NOMO-1 treated with dmso at 0.1 percent for 144 hours (cell line): ENCODE data around the gene MID2.
"Not testable (repeated sequence)": the region's sequence is repeated elsewhere in the genome, so short reads cannot be mapped to it uniquely, and the experiment has no call there.

ENCODE experiments used
- DNase-seq: peaks from one replicate; lab custom pipeline; 2025; ENCODE audit not compliant: unreplicated experiment; lab: John Stamatoyannopoulos, UW

MID2 gene, protein sequence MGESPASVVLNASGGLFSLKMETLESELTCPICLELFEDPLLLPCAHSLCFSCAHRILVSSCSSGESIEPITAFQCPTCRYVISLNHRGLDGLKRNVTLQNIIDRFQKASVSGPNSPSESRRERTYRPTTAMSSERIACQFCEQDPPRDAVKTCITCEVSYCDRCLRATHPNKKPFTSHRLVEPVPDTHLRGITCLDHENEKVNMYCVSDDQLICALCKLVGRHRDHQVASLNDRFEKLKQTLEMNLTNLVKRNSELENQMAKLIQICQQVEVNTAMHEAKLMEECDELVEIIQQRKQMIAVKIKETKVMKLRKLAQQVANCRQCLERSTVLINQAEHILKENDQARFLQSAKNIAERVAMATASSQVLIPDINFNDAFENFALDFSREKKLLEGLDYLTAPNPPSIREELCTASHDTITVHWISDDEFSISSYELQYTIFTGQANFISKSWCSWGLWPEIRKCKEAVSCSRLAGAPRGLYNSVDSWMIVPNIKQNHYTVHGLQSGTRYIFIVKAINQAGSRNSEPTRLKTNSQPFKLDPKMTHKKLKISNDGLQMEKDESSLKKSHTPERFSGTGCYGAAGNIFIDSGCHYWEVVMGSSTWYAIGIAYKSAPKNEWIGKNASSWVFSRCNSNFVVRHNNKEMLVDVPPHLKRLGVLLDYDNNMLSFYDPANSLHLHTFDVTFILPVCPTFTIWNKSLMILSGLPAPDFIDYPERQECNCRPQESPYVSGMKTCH

DNA sequence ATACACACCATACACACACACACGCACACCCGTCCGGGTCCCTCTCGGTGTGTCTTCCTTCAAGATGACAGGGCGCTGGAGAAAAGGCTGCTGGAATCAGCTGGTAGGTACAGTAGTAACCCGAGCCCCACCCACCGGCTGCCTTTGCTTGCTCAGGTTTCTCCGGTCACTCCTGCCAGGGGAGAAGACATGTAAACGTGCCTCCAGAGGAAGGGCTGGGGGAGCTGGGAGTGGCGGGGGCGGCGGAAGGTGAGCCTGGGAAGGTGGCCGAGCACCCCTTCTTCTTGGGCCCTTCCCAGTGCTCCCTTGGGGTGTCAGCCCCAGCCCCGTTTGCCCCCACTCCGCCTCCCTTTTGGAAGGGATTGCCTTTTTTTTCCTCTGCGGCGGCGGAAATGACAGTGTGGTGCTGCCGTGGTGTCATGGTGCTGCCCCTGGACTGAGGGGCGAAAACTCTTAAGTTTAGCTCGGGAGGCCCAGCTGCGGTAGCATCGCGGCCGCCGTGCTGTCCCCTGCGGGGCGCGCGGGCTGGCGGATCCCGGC lies at the start of gene MID2:
Gene MID2, plus strand, starts transcription at position 169 of the 540 bp plus-strand sequence. CDS start 561 bp downstream, outside the sequence.
- no peak for DNase-seq

- DNase-seq: peak; percentile 64
Measured at GRCh38 chrX:107776649-107777535, 48.8 kb upstream of the MID2 start.

DNA sequence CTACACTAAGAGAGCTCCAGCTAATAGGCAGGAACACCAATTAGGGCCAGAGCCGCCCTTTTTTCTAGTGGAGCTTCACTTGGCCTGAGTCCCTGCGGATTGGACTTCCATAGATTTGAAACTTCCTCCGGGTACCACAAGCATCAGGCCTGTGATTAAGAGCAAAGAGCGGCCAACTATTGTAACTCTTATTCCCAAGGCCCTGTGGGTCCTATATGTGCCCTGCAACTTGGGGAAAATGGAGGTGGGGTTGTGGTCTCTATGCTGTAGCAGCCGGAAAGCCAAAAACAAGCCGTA lies 48.2 kb upstream of the MID2 start, which contains the start of gene NCBP2L:
Gene NCBP2L, plus strand, starts transcription at position 198 of the 297 bp plus-strand sequence. CDS start 16,488 bp downstream, outside the sequence.
- no peak for DNase-seq

DNA sequence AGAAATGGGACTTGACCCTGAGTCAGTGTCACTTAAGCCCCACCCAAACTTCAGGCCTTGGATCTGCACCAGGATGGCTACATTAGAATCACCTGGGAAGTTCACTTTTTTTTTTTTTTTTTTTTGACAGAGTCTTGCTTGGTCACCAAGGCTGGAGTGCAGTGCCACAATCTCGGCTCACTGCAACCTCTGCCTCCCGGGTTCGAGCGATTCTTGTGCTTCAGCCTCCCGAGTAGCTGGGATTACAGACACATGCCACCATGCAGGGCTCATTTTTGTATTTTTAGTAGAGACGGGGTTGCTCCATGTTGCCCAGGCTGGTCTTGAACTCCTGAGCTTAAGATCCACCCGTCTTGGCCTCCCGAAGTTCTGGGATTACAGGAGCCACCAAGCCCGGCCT lies 45.1 kb upstream of the MID2 start:
- DNase-seq: no peak

DNA sequence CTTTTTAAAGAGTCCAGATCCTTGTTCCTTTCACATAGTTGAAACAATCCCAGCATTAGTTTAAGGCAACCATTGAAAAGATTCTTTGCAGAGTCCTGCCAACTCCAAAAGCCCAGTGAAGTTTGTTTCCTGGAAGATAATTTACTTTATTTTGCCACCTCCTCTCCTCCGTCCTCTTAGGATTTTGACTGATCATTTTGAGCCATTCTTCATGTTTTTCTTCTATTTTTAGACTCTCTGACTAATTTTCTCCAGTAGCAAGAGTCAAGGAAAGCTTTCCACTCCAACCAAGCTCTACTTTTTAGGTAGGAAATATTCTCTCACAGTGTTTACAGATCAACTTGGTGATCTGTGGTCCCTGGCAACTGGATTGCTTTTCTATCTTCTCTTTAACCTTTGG lies 37.8 kb upstream of the MID2 start:
- no peak for DNase-seq

DNA sequence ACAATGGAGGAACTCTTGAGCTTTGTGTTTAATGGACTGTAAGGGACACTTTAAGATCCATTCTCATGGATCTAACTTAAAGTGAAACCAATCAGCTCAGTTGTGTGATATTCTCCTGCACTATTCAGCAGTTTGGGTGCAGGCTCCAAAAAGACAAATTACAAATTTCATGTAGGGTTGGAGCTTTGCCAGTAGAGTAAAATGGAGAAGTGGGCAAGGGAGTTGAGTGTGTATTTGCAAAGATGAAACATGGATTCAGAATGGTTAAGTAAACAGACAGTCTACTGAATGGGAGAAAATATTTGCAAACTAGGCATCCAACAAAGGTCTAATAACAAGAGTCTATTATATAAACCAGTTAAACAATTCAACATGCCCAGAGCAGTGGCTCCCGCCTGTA lies 21.2 kb upstream of the MID2 start:
- DNase-seq: no peak

GRCh38 chrX:107805179-107805578 lies 20.5 kb upstream of the MID2 start:
- DNase-seq: no peak

DNA sequence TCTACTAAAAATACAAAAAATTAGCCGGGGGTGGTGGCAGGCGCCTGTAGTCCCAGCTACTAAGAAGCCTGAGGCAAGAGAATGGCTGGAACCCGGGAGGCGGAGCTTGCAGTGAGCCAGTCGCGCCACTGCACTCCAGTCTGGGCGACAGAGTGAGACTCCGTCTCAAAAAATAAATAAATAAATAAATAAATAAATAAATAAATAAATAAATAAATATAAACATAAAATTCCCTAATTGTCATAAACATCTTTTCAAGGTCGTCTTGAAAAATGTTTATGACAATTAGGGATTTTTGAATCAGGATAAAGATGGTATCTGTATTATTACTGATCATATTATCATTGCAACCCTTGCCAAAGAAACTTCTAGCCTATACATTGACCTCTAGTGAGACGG lies 15.6 kb upstream of the MID2 start:
- DNase-seq: not testable (repeated sequence)

DNA sequence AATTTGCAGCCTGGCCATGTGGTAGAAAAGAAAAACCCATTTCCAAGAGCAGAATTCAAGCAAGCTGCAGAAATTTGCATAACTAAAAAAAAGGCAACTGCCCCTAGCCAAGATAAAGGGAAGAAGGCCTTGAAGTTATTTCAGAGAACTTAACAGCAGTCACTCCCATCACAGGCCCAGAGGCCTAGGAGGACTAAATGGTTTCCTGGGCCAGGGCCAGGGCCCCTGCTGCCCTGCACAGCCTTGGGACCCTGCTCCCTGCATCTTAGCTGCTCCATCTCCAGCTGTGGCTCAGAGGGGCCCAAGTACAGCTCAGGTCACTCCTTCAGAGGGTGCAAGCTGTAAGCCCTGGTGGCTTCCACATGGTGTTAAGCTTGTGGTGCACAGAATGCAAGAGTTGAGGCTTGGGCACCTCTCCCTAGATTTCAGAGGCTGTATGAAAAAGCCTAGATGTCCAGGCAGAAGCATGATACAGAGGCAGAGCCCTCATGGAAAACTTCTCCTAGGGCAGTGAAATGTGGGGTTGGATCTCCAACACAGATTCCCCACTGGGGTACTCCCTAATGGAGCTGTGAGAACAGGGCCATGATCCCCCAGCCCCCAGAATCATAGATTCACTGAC lies 6.7 kb upstream of the MID2 start:
- DNase-seq: no peak

- no peak for DNase-seq
Measured at GRCh38 chrX:107823042-107823441, 2.6 kb upstream of the MID2 start.

DNA sequence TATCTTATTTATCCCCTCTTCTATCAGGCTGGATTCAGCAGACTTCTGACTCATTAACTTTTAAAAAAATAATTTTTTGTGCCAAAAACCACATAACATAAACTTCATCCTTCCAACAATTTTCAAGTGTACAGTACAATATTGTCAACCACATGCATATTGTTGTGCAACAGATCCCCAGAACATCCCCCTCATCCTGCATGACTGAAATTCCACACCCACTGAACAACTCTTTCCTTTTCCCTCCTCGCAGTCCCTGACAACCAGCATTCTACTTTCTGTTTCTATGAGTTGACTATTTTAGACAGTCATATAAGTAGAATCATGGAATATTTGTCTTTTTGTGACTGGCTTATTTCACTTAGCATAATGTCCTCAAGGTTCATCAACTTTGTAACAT lies 2.2 kb upstream of the MID2 start:
- no peak for DNase-seq

DNA sequence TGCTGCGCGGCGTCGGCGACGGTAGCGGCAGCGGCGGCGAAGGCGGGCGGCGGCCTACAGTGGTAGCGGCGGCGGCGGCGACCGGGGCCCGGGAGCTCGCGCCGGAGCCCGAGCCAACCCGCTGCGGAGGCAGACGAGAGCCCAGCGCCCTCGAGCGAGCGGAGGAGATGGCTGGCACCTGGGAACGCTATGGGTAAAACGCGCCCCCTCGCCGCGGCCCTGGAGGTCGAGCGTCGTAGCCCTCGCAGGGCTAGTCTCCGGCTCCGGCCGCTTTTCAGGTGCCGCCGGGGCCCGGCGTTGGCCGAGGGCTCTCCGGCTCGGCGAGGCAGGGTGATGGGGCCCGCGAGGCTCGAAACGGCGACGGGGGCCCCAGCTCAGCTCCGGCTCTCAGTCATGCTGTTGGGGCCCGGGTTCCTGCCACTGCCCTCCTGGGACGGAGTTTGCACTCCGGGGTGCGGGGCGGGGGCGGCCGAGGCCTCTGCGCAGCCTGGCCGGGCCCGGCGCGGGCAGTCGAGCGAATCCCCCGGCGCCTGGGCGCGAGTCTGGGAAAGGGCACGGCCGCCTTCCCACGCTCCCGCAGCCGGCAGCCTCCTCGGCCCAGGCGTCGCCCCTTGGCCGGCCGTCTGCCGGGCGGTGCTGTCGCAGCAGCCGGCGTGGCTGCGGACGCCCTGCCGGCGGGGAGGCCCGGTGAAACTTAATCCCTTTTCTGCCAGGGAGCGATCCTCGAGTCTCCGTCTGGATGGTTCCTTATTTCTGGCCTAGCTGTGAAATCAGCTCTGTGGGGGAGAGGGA lies 768 bp downstream of the MID2 start:
- no peak for DNase-seq

DNA sequence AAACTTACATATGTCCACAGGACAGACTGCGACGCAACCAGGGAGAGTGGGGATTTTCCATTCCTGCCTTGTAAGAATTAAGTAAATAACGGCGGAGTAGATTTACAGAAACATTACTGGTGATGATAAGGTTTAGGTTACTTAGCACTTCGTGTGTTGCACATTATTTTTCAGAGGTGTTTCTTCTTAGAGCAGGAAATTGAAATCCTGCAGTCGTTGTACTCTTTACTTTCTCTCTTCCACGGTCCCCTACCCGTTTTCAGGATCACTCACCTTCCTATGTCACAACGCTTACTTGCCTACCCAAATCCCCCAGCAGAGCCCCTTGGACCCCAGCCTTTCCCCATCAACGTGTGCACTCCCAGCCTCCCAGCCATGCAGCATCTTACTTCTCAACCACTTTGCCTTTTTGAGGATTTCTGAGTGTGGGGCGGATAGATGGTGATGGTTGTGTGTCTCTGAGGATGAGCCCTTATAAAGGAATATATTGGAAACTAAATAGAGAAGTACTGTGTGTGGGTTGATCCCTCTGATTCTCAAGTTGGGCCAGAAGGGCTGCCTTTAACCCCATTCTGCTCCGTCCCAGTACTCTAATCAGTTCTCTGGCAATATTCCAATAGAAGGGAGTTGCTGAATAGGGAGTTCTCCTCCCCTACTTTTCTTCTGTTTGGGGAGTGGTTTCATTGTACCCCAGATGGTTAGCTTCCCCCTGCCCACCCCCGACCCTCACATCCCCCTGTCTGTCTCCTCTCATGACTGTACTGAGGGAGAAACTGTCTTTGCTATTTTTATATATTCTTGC lies 1.6 kb downstream of the MID2 start:
- no peak for DNase-seq

GRCh38 chrX:107827852-107828251 lies 2.2 kb downstream of the MID2 start:
- no peak for DNase-seq

DNA sequence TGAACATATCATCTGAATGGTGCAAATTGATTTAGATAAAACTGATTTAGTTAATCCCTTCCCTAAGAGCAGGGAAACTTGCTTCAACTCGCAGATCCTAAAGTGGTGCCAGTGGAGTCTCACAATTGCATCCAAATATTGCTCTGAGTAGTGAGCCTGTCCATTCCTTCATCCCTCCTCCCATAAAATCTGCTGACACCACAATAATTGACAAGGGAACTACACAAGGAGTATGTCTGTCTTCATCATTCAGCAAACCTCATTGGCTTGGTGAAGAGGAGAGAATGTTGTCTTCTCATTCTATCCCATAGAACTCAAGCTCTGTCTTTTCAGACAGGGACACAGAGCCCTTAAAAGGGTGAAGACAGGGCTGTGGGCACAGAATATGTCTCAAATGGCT lies 4.2 kb downstream of the MID2 start:
- DNase-seq: no peak

DNA sequence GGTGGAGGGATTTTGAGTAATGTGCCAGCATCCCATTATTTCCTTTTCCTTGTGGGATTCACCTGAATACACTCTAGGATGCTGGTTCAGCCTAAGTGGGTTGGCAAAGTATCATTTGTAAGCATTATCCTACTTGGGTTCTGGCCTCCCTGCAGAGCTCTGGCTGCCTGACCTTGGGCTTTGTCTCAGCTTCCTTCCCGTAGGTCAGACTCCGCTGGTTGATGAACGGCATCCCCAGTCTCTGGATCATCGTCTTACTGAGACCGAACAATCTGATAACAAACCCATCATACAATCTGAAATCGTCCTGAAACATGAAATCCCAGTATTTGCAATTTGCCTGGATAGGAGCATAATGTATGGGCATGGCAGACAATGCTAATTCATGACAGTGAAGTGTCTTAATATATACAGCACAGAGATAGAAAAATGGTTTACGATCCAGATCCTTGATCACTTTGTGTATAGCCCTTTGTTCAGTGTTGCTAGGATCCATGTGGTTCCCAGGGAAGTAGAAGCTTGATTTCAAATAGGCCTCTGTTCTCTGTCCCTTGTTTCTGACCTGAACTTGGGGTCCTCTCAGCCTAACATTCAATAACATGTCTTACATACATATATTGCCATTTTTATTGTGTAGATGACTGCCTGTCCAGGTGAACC lies 5.5 kb downstream of the MID2 start:
- DNase-seq: no peak

DNA sequence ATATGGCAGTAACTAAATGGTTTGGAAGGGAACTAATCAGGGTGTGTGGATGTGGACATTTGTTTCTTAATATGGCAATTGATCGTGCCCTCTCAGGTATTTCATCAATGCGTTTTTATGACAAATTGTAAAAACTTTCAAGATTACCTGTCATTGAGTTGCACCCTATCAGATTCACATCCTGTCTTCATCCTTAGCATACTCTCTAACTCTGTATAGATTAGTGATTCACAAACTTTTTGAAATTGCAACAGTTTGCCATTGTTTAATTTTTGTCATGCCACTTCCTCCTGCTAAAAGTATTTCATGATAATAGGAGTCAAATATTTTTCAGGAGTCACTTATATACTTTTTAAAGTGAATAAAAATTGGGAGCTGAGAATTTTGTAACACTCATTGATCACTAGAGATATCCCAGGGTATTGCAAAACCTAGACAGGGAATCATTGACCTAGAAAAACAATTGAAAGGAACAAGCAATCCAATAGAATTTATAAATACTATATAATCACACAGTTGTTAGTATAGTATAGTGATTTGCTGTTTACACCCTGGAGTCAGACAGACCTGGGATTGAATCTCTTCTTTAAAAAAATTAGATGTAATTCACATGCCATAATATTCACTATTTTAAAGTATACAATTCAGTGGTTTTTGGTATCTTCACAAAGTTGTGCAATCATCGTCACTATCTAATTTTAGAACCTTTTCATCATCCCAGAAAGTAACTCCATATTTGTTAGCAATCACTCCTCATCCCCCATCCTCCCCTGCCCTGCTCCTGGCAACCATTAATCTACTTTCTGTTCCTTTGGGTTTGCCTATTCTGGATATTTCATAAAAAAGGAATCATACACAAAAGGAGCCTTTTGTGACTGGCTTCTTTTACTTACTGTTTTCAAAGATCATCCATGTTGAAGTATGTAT lies 8.9 kb downstream of the MID2 start:
- no peak for DNase-seq

DNA sequence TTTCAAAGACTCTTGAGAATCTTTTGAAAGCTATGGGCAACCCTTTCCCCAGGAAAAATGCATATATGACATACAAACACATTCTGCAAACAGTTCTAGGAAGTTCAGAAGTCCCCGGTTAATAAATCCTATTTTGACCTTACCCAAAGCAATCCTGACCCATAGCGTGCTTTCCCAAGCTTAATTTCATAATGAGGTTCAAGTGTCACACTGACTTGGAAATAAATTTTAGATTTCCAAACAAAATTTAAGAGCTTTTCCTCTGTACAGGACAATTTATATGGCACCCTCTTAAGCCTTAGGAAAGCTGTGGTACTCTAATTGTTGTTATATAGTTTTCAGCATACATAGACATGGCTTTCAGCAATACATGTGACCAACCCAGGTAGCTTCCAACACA lies 11.3 kb downstream of the MID2 start:
- no peak for DNase-seq
